T-cell (primary cell): ENCODE results near the gene SPSB3. TPM values are rescaled to one million over a fixed set of nuclear protein-coding genes. Genes with fewer than 3 reads are reported as not detected.

Source experiments
- ATAC-seq, 4 experiments: fragments of 200-7000 bp in 3 of 4; fragments of 150-1000 bp in 1 of 4; cut with Tn5 transposase; replicated peaks in 1 of 4; 1 replicate in 3 of 4; 2 replicates in 1 of 4; pipeline ENCODE4 v1.10.0; 2021; ENCODE audit warnings: moderate library complexity in 3 of 4, mild to moderate bottlenecking in 2 of 4, moderate number of reproducible peaks in 1 of 4
- CTCF ChIA-PET, 2 donors: fragments of 300-600 bp; sonication (Branson Sonifier 250); formaldehyde crosslinking; loops; one replicate each; lab custom pipeline; 2022; ENCODE audit warnings: antibody characterized with exemption in 2 of 2; lab: Charles Lee
- POLR2A ChIA-PET, 2 donors: fragments of 300-600 bp; sonication (Branson Sonifier 250); formaldehyde crosslinking; loops; one replicate each; lab custom pipeline; 2022; ENCODE audit warnings: antibody characterized with exemption in 2 of 2; lab: Charles Lee
- DNase-seq, 35 experiments: peaks; one replicate each; pipeline versions ENCODE4 v3.0.0 to v3.0.0-alpha.2; 2013 to 2023
- H3K27ac ChIP-seq: one replicate; pipeline ENCODE4 v1.5.1; 2013; ENCODE audit warnings: low read length
- H3K27me3 ChIP-seq, 2 experiments: replicated peaks in 1 of 2; 1 replicate in 1 of 2; 2 replicates in 1 of 2; pipeline versions ENCODE4 v1.6.1 to v1.7.0; 2013; ENCODE audit warnings: low read length in 1 of 2, mixed read lengths in 1 of 2; ENCODE audit not compliant: control insufficient read depth in 2 of 2, insufficient read depth in 2 of 2; ENCODE audit errors: extremely low read depth in 1 of 2
- H3K36me3 ChIP-seq, 2 donors: 1 replicate in 1 of 2; 2 replicates in 1 of 2; pipeline versions ENCODE4 v1.6.1 to v1.7.0; 2013; ENCODE audit warnings: low read length in 1 of 2; ENCODE audit not compliant: control insufficient read depth in 2 of 2, insufficient read depth in 1 of 2; ENCODE audit errors: extremely low read depth in 1 of 2
- H3K4me1 ChIP-seq, 2 experiments: 1 replicate in 1 of 2; 2 replicates in 1 of 2; pipeline versions ENCODE4 v1.6.1 to v1.7.0; 2013; ENCODE audit warnings: low read length in 2 of 2, mixed read lengths in 1 of 2; ENCODE audit not compliant: insufficient read depth in 2 of 2, control insufficient read depth in 1 of 2; ENCODE audit errors: extremely low read depth in 1 of 2
- H3K4me3 ChIP-seq, 2 donors: 1 replicate in 1 of 2; 2 replicates in 1 of 2; pipeline versions ENCODE4 v1.5.1 to v1.7.0; 2013; ENCODE audit warnings: mild to moderate bottlenecking in 2 of 2, low read length in 1 of 2, moderate library complexity in 1 of 2; ENCODE audit not compliant: control insufficient read depth in 1 of 2; ENCODE audit errors: extremely low read depth in 1 of 2
- H3K9me3 ChIP-seq: 2 replicates; pipeline ENCODE4 v1.7.0; 2013
- H3K27ac Mint-ChIP-seq, 2 donors: one replicate each; pipeline ENCODE4 v1.8.0; 2020 to 2021; ENCODE audit warnings: mild to moderate bottlenecking in 2 of 2, mixed read lengths in 2 of 2
- H3K27me3 Mint-ChIP-seq, 2 donors: one replicate each; pipeline ENCODE4 v1.8.0; 2021 to 2022; ENCODE audit warnings: mixed read lengths in 2 of 2
- H3K36me3 Mint-ChIP-seq: one replicate; pipeline ENCODE4 v1.8.0; 2021; ENCODE audit warnings: mixed read lengths
- H3K4me1 Mint-ChIP-seq, 3 donors: one replicate each; pipeline ENCODE4 v1.8.0; 2020 to 2022; ENCODE audit warnings: mixed read lengths in 3 of 3, mild to moderate bottlenecking in 1 of 3
- H3K4me3 Mint-ChIP-seq, 3 donors: one replicate each; pipeline ENCODE4 v1.8.0; 2020 to 2022; ENCODE audit warnings: mild to moderate bottlenecking in 3 of 3, mixed read lengths in 3 of 3, moderate library complexity in 3 of 3
- H3K9me3 Mint-ChIP-seq, 3 donors: one replicate each; pipeline ENCODE4 v1.8.0; 2020 to 2022; ENCODE audit warnings: mixed read lengths in 3 of 3
- WGBS: methylation state at CpG from one replicate; pipeline ENCODE4 v1.1.5; 2013; ENCODE audit warnings: missing lambda C conversion rate; ENCODE audit not compliant: insufficient coverage; 5-methylcytosine and 5-hydroxymethylcytosine counted together
- total RNA-seq, 35 experiments: library from RNA in 6 of 35; stranded (reverse) in 6 of 35; fragments of 120-200 nt in 1 of 35; gene quantifications; one replicate each; pipeline versions ENCODE4 v1.2.1 to v1.2.4 and lab custom pipeline; 2013 to 2026

SPSB3 gene
- total RNA-seq, 5 donors from 2014 or later (not counting 1 experiment from before 2014, with no cell fraction given), result 67.3 to 162 (median 139) TPM

DNA sequence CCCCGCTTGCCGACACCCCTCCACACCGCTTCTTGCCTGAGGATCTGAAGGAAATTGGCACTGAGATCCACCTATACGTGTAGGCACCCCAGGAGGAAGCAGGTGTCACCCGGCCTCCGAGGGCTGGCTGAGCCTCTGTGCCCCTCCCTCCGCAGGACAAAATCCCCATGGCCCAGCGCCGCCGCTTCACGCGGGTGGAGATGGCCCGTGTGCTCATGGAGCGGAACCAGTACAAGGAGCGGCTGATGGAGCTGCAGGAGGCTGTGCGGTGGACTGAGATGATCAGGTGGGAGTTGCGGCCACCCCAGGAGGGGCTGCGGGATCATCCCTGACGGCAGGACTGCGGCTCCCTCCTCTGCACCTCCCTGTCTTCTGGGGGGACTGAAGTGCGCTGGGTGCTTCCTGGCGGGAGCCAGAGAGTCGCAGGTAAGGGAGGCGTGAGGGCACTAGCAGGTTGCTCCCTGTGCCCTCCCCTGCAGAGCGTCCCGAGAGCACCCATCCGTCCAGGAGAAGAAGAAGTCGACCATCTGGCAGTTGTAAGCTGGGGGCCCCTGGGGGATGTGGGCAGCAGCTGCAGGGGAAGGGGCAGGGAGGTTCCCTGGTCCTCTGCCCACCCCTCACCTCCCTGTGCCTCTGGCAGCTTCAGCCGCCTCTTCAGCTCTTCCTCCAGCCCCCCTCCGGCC, 20.0 kb downstream of the SPSB3 start:
- no peaks in the 10 kb centered on the region for H3K27me3 Mint-ChIP-seq
- Histone ChIP-seq H3K9me3 (no peaks in the 10 kb centered on the region), H3K36me3 (peaks cover 28 to 59% of the 10 kb centered on the region in 2 donors), H3K4me3 (no peak overlapping the region), H3K27ac (no peak overlapping the region), H3K27me3 (no peaks in the 10 kb centered on the region), H3K4me1 (peaks cover 0 to 8% of the 10 kb centered on the region in 2 experiments)
- 97% methylated on average over 22 of the region's 30 CpGs for WGBS
- no peaks in the 10 kb centered on the region for H3K9me3 Mint-ChIP-seq
- peaks cover 14% of the 10 kb centered on the region for H3K36me3 Mint-ChIP-seq
- ChIA-PET CTCF (no interaction called here), POLR2A (no interaction called here)
- no peak overlapping the region for H3K4me3 Mint-ChIP-seq
- no peak for ATAC-seq
- H3K4me1 Mint-ChIP-seq, result peaks cover 0 to 6% (median 2%) of the 10 kb centered on the region in 3 donors
- DNase-seq, result no peak
- no peak overlapping the region for H3K27ac Mint-ChIP-seq

DNA sequence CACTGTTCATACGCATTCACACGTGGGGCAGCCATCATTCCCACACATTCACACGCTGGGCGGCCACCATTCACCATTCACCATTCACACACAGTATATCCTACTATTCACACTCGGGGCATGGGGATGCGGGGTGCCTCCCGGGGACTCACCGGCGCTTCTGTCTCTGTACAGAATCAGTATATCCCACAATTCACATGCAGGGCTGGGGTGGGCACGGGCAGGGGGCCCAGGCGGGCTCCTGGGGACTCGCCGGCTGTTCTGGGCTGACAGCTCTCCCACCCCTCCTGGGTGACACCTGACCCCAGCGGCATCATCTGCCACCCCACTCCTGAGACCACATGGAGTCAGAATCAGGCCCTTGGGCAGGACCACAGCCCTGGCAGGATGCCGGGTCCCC, 20.6 kb downstream of the SPSB3 start:
- peaks cover 12% of the 10 kb centered on the region for H3K36me3 Mint-ChIP-seq
- no peaks in the 10 kb centered on the region for H3K9me3 ChIP-seq
- 95% methylated on average over 14 of the region's 15 CpGs for WGBS
- H3K4me1 ChIP-seq, result peaks cover 0 to 14% of the 10 kb centered on the region in 2 experiments
- no peak overlapping the region for H3K4me3 Mint-ChIP-seq
- DNase-seq, result no peak
- no peak overlapping the region for H3K27ac Mint-ChIP-seq
- CTCF ChIA-PET, result no interaction called here
- H3K4me3 ChIP-seq, result no peak overlapping the region
- ATAC-seq, result no peak
- peaks cover 28 to 53% of the 10 kb centered on the region in 2 donors for H3K36me3 ChIP-seq
- no peak overlapping the region for H3K27ac ChIP-seq
- no peaks in the 10 kb centered on the region for H3K9me3 Mint-ChIP-seq
- H3K27me3 ChIP-seq, result no peaks in the 10 kb centered on the region
- no peaks in the 10 kb centered on the region for H3K27me3 Mint-ChIP-seq
- H3K4me1 Mint-ChIP-seq, result peaks cover 0 to 12% (median 7%) of the 10 kb centered on the region in 3 donors
- POLR2A ChIA-PET, result no interaction called here

DNA sequence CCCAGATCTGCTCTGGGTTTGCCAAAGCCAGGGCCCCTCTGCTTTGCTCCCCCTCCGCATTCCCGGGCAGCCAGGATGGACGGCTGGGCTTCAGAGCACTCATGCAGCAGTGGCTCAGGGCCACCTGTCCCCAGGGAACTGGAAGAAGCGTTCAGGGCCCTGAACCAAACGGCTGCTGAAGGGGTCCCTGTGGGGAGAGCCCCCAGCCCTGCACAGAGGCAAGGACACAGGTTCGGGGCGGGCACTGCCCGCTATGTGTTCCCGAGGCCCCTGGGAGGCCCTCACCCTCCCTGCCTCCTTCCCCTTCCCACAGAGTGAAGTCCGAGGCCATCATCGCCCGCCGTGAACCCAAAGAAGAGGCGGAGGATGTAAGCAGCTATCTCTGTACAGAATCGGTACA, 21.5 kb downstream of the SPSB3 start:
- Histone ChIP-seq H3K4me1 (peaks cover 0 to 14% of the 10 kb centered on the region in 2 experiments), H3K4me3 (no peak overlapping the region), H3K27ac (no peak overlapping the region), H3K36me3 (peaks cover 25 to 47% of the 10 kb centered on the region in 2 donors), H3K9me3 (no peaks in the 10 kb centered on the region), H3K27me3 (no peaks in the 10 kb centered on the region)
- Mint-ChIP-seq H3K36me3 (peaks cover 12% of the 10 kb centered on the region), H3K4me3 (no peak overlapping the region), H3K27ac (no peak overlapping the region), H3K9me3 (no peaks in the 10 kb centered on the region), H3K4me1 (peaks cover 0 to 15% (median 9%) of the 10 kb centered on the region in 3 donors), H3K27me3 (no peaks in the 10 kb centered on the region)
- no peak for DNase-seq
- CTCF ChIA-PET, result no interaction called here
- no peak for ATAC-seq
- POLR2A ChIA-PET, result no interaction called here
- WGBS, result 96% methylated on average over 11 of the region's 15 CpGs

DNA sequence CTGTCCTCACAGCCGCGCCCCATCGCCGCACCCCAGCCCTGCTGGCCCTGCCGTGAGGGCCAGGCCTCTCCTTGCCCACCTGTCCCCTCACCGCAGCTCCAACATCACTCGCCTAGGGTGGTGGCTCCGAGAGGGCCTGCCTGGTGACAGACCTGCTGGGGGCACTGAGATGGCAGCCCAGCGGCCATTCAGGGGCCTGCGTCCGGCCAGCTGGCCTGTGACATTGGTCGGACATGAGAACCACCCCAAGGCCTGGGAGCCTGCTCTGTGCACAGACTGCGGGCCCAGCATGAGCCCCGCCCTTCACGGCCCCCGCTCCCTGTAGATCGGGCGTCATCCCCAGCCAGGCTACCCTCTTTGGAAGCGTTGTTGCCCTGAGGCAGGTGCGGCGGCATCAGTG, 22.9 kb downstream of the SPSB3 start:
- 96% methylated on average over 19 of the region's 21 CpGs for WGBS

DNA sequence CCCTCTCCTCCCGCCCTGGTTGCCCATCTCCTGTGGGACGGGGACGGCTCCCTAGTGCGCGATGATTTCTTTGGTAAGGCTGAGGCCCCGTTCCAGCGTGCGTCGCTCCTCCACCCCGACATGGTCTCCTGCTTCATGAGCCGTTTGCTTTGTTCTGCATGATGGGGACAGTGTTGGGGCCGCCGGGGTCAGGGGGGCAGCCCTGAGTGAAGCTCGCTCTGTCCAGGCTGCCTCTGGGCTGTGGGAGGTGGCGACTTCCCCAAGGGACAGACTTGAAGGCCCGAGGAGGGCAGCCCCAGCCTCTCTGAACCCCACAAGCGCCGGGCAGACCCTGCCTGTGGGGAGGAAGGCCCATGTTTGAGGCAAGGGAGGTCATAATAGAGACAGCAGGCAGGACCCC, 23.4 kb downstream of the SPSB3 start:
- H3K36me3 Mint-ChIP-seq, result peaks cover 14% of the 10 kb centered on the region

More for the DNA sequence above, 22.9 kb downstream of the SPSB3 start:
- peaks cover 14% of the 10 kb centered on the region for H3K36me3 Mint-ChIP-seq
- H3K27ac ChIP-seq, result no peak overlapping the region
- ChIA-PET POLR2A (no interaction called here), CTCF (no interaction called here)
- H3K36me3 ChIP-seq, result peaks cover 24 to 40% of the 10 kb centered on the region in 2 donors
- H3K4me3 ChIP-seq, result no peak overlapping the region
- H3K9me3 ChIP-seq, result no peaks in the 10 kb centered on the region
- H3K27me3 ChIP-seq, result no peaks in the 10 kb centered on the region
- no peaks in the 10 kb centered on the region for H3K9me3 Mint-ChIP-seq
- H3K4me3 Mint-ChIP-seq, result no peak overlapping the region
- no peak overlapping the region for H3K27ac Mint-ChIP-seq
- H3K4me1 Mint-ChIP-seq, result peaks cover 6 to 20% (median 9%) of the 10 kb centered on the region in 3 donors
- DNase-seq (no peak), ATAC-seq (no peak)
- peaks cover 0 to 14% of the 10 kb centered on the region in 2 experiments for H3K4me1 ChIP-seq
- H3K27me3 Mint-ChIP-seq, result no peaks in the 10 kb centered on the region

DNA sequence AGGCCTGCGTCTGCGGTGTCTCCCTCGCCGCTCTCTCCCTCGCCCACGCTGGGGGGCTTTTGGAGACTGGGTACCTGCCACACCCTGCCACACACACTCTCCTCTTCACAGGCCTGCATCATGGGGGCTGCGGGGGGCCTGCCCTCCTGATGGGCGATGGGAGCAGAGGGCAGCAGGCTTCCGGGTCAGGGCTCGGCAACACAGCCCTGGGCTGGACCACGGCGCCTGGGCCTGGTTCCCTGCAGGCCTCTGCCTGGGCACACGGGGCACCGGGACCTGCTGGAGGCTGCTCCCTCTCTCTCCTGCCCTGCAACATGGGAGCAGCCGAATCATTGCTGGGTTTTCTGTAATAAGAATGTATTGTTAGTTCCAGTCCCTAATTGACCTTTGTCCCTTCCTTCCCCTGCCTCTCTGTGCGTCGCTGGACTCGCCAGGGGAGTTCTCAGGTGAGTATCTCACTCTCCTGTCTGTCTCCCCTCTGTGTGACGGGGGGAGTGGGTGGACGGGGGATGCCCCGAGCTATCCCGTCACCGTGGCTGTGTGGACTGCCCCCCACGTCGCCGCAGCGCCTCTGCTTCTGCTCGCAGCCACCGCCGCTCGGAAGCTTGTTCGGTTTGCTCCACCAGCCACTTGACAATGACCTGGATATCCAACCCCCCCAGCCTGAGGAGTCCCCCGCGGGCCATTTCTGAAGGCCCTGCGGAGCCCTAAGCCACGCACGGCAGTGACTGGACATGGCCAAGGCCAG, 24.5 kb downstream of the SPSB3 start:
- H3K9me3 Mint-ChIP-seq, result no peaks in the 10 kb centered on the region
- H3K27ac ChIP-seq, result no peak overlapping the region
- ChIA-PET POLR2A (no interaction called here), CTCF (no interaction called here)
- H3K27me3 Mint-ChIP-seq, result no peaks in the 10 kb centered on the region
- peaks cover 6 to 20% (median 9%) of the 10 kb centered on the region in 3 donors for H3K4me1 Mint-ChIP-seq
- no peaks in the 10 kb centered on the region for H3K9me3 ChIP-seq
- no peaks in the 10 kb centered on the region for H3K27me3 ChIP-seq
- H3K27ac Mint-ChIP-seq, result peak overlapping the region in 1 of 2 donors; percentile 77
- ATAC-seq (no peak), DNase-seq (no peak)
- peaks cover 0 to 14% of the 10 kb centered on the region in 2 experiments for H3K4me1 ChIP-seq
- H3K36me3 Mint-ChIP-seq, result peaks cover 16% of the 10 kb centered on the region
- peaks cover 25 to 39% of the 10 kb centered on the region in 2 donors for H3K36me3 ChIP-seq
- no peak overlapping the region for H3K4me3 ChIP-seq
- WGBS, result 95% methylated on average over 18 of the region's 37 CpGs
- no peak overlapping the region for H3K4me3 Mint-ChIP-seq

More for the DNA sequence above, 23.4 kb downstream of the SPSB3 start:
- DNase-seq, result no peak
- WGBS, result 98% methylated on average over 7 of the region's 18 CpGs
- ATAC-seq, result no peak
- H3K9me3 ChIP-seq, result no peaks in the 10 kb centered on the region
- no peak overlapping the region for H3K27ac ChIP-seq
- no peak overlapping the region for H3K27ac Mint-ChIP-seq
- no peaks in the 10 kb centered on the region for H3K27me3 Mint-ChIP-seq
- H3K4me1 ChIP-seq, result peaks cover 0 to 14% of the 10 kb centered on the region in 2 experiments
- H3K36me3 ChIP-seq, result peaks cover 22 to 41% of the 10 kb centered on the region in 2 donors
- H3K4me1 Mint-ChIP-seq, result peaks cover 6 to 20% (median 9%) of the 10 kb centered on the region in 3 donors
- H3K4me3 ChIP-seq, result no peak overlapping the region
- ChIA-PET CTCF (no interaction called here), POLR2A (no interaction called here)
- H3K4me3 Mint-ChIP-seq, result no peak overlapping the region
- no peaks in the 10 kb centered on the region for H3K27me3 ChIP-seq
- H3K9me3 Mint-ChIP-seq, result no peaks in the 10 kb centered on the region
